ENCODE data around the gene STX1A. TPM values are rescaled to one million over a fixed set of nuclear protein-coding genes. Genes with fewer than 3 reads are reported as not detected.

The STX1A gene
- polyA plus RNA-seq, 1 experiment, result 12.2 TPM

DNA sequence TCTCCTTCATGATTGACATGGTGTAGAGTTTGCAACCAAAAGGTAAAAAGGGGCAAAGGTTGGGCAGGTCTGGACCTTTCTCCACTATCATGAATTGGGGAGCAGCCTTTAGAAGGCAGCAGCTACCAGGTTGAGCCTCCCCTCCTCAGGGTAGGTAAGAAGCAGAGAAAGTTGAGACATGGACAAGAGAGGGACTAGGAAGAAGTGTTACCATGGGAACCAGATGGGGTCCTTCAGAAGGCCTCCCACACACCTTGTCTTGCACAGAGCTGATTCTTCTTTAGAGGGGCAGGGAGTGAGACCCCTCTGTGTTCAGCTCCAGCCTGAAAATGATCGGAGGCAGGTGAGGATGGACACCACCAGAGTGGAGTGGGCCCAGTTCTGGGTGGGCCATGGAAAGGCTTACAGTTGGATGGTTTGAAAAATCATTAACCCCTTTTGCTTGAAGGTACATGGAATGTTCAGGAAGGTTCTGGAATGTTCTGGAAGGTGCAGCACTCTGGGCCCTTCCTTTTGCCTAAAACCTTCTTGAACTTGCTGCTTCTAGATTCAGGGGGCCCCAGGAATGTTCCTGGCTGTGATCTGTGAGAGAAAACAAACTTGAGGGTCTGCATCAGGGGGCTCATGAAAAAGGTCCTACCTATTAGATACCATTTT is 44.9 kb downstream of the STX1A start:
- no peak for DNase-seq (ENCODE audit: low read depth)
- ChIA-PET CTCF (interaction anchor here (0.8 to 1.0 kb wide), 2 partner anchors 51 to 68 kb away, joined by 3 read pairs; no protein-coding TSS in a partner anchor), POLR2A (no interaction called here)
- TF ChIP-seq, protein P1, sequence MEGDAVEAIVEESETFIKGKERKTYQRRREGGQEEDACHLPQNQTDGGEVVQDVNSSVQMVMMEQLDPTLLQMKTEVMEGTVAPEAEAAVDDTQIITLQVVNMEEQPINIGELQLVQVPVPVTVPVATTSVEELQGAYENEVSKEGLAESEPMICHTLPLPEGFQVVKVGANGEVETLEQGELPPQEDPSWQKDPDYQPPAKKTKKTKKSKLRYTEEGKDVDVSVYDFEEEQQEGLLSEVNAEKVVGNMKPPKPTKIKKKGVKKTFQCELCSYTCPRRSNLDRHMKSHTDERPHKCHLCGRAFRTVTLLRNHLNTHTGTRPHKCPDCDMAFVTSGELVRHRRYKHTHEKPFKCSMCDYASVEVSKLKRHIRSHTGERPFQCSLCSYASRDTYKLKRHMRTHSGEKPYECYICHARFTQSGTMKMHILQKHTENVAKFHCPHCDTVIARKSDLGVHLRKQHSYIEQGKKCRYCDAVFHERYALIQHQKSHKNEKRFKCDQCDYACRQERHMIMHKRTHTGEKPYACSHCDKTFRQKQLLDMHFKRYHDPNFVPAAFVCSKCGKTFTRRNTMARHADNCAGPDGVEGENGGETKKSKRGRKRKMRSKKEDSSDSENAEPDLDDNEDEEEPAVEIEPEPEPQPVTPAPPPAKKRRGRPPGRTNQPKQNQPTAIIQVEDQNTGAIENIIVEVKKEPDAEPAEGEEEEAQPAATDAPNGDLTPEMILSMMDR (IDR thresholded peaks at IDR 0.05; ENCODE audit: insufficient read depth, low read depth, low read length), result no peak
- H3K36me3 ChIP-seq (ENCODE audit: control insufficient read depth, insufficient read depth, low read length), result peaks cover 4% of the 10 kb centered on the region; the same call in 1 of the 2 replicates
- H3K4me3 ChIP-seq (ENCODE audit: low read depth, low read length), result no peak overlapping the region
- no peaks in the 10 kb centered on the region for H3K27me3 ChIP-seq (ENCODE audit: control insufficient read depth, insufficient read depth, low read length)

DNA sequence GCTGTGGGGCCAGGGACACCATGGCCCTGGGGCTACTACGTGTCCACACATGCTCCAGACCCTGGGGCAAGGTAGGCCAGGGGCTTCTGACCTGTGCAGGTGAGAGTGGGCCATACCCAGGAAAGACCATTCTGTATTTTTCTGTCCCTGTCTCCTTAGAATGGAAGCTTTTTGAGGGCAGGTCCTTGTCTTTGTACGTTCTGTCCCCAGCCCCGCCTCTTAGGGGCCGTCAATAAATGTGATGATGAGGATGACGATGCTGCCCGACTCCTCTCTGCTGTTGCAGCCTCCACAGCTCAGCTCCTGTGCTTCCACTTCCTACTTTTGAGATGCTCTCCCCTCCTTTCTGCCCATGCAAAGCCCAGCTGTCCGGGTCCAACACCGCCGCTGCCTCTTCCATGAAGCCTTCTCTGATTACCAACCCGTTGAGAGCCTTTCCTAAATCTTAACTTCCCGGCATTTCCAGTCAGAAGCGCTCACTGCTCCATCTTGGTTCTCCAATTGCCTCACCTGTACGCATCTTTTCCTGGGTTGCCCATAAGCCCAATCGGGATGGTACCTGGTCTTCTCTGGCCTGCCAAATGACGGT is 47.5 kb downstream of the STX1A start:
- CTCF ChIA-PET, result interaction anchor here (0.6 to 1.9 kb wide), 2 partner anchors 65 to 161 kb away, joined by 3 to 7 read pairs; no protein-coding TSS in a partner anchor
- no peaks in the 10 kb centered on the region for H3K27me3 ChIP-seq (ENCODE audit: control insufficient read depth, insufficient read depth, low read length)

GRCh38 chr7:73671322-73671661 is 48.2 kb downstream of the STX1A start:
- no peak for DNase-seq (ENCODE audit: low read depth)
- ChIA-PET CTCF (interaction anchor here (1.1 to 1.9 kb wide), 2 partner anchors 54 to 65 kb away, joined by 6 to 7 read pairs; no protein-coding TSS in a partner anchor), POLR2A (no interaction called here)
- Histone ChIP-seq H3K36me3 (ENCODE audit: control insufficient read depth, insufficient read depth, low read length) (peaks cover 3% of the 10 kb centered on the region; the same call in 1 of the 2 replicates), H3K27me3 (ENCODE audit: control insufficient read depth, insufficient read depth, low read length) (no peaks in the 10 kb centered on the region), H3K4me3 (ENCODE audit: low read depth, low read length) (no peak overlapping the region)
- TF ChIP-seq, protein P1 (IDR thresholded peaks at IDR 0.05; ENCODE audit: insufficient read depth, low read depth, low read length), result no peak

More for the DNA sequence above, 47.5 kb downstream of the STX1A start:
- DNase-seq (ENCODE audit: low read depth), result no peak
- TF ChIP-seq, protein P1 (IDR thresholded peaks at IDR 0.05; ENCODE audit: insufficient read depth, low read depth, low read length), result no peak
- H3K36me3 ChIP-seq (ENCODE audit: control insufficient read depth, insufficient read depth, low read length), result peaks cover 3% of the 10 kb centered on the region; the same call in 1 of the 2 replicates
- H3K4me3 ChIP-seq (ENCODE audit: low read depth, low read length), result no peak overlapping the region
- POLR2A ChIA-PET, result no interaction called here

DNA sequence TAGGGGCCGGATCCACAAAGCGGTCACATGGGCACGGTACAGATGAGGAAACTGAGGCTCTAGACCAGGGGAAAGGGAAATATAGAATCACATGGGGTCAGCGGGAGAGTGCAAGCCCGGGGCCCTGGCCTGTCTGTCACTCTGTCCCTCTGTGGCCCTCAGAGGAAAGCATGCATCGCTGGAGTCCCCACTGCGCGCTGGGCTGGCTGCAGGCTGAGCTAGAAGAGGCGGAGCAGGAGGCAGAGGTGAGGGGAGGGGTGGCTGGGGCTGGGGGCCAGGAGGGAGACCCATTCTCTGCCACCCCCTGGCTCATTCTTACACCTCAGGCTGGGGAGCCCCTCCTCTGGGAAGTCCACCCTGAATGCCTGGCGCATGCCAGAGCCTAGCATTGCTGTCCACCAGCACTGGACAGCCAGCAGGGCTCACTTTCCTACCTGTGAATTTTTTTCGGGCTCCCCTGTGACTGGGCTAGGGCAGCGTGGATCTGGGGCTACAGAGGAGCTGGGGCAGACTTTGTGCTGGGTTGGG is 49.5 kb downstream of the STX1A start:
- ChIA-PET CTCF (interaction anchor here (2.5 to 2.9 kb wide), 2 partner anchors 41 to 62 kb away, joined by 11 to 20 read pairs; no protein-coding TSS in a partner anchor), POLR2A (no interaction called here)
- TF ChIP-seq, protein P1 (IDR thresholded peaks at IDR 0.05; ENCODE audit: insufficient read depth, low read depth, low read length), result no peak
- Histone ChIP-seq H3K27me3 (ENCODE audit: control insufficient read depth, insufficient read depth, low read length) (no peaks in the 10 kb centered on the region), H3K36me3 (ENCODE audit: control insufficient read depth, insufficient read depth, low read length) (peaks cover 3% of the 10 kb centered on the region; the same call in 1 of the 2 replicates), H3K4me3 (ENCODE audit: low read depth, low read length) (no peak overlapping the region)
- DNase-seq (ENCODE audit: low read depth), result no peak

DNA sequence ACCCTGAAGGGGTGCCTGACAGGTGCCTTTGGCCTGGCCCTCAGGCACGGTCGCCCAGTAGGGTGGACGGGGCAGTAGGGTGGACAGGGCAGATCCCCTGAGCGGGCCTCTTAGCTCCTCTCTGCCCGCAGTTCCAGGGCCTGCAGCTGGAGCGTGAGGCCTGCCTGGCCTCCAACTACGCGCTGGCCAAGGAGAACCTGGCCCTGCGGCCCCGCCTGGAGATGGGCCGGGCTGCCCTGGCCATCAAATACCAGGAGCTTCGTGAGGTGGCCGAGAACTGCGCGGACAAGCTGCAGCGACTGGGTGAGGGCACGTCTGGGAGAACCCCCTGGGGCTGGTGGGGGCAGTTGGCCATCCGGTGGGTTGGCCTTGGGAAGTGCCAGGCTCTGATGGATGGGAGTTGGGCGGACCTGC is 50.2 kb downstream of the STX1A start:
- CTCF ChIA-PET, result interaction anchor here (0.8 to 2.9 kb wide), 5 partner anchors 40 to 62 kb away, joined by 3 to 20 read pairs (median 7); no protein-coding TSS in a partner anchor
- no peak overlapping the region; the same call in 1 of the 2 replicates for H3K4me3 ChIP-seq (ENCODE audit: low read depth, low read length)
- POLR2A ChIA-PET, result no interaction called here

More for the DNA sequence above, 50.2 kb downstream of the STX1A start:
- Histone ChIP-seq H3K27me3 (ENCODE audit: control insufficient read depth, insufficient read depth, low read length) (no peaks in the 10 kb centered on the region), H3K36me3 (ENCODE audit: control insufficient read depth, insufficient read depth, low read length) (peaks cover 3% of the 10 kb centered on the region; the same call in 1 of the 2 replicates)
- TF ChIP-seq, protein P1 (IDR thresholded peaks at IDR 0.05; ENCODE audit: insufficient read depth, low read depth, low read length), result no peak
- no peak for DNase-seq (ENCODE audit: low read depth)

Data from BJ (cell line).